ENCODE data around the gene PAH. TPM values are rescaled to one million over a fixed set of nuclear protein-coding genes. Genes with fewer than 3 reads are reported as not detected.

Gene PAH
- polyA plus RNA-seq, 1 of the 3 experiments (the other 2 are of a cell fraction), result not detected

GRCh38 chr12:102900389-102900788 lies 16.7 kb downstream of the PAH start:
- WGBS (ENCODE audit: low lambda C conversion rate), result 42% methylated on average over 2 of the region's 2 CpGs
- no peaks in the 10 kb centered on the region for H4K20me1 ChIP-seq (ENCODE audit: insufficient read depth)
- H3K9me2 ChIP-seq, result no peaks in the 10 kb centered on the region
- no peaks in the 10 kb centered on the region for H3F3A ChIP-seq (replicated peaks; ENCODE audit: insufficient read depth)
- H3K9me3 ChIP-seq, result no peaks in the 10 kb centered on the region
- H3K36me3 ChIP-seq (replicated peaks in 1 of 2; ENCODE audit: control insufficient read depth in 1 of 2, insufficient read depth in 2 of 2, low read length in 1 of 2), result no peaks in the 10 kb centered on the region
- H3K4me3 ChIP-seq (ENCODE audit: low read depth in 2 of 2, low read length in 1 of 2), result no peak overlapping the region
- ChIA-PET CTCF (no interaction called here), POLR2A (no interaction called here)
- TF ChIP-seq YY1 (IDR thresholded peaks at IDR 0.05; ENCODE audit: low read depth) (no peak), PBX3 (IDR thresholded peaks at IDR 0.05) (no peak), SIN3A (IDR thresholded peaks at IDR 0.05; ENCODE audit: borderline replicate concordance, low read depth, low read length) (no peak), RFX5 (IDR thresholded peaks at IDR 0.05; ENCODE audit: low read length) (no peak), NRF1 (IDR thresholded peaks at IDR 0.05; ENCODE audit: low read depth, low read length) (no peak)
- H3K4me1 ChIP-seq (ENCODE audit: control insufficient read depth in 1 of 2, insufficient read depth in 2 of 2, low read depth in 1 of 2, low read length in 1 of 2), result no peaks in the 10 kb centered on the region
- no peak overlapping the region for H3K9ac ChIP-seq
- DNase-seq, result no peak
- no peak overlapping the region for H3K4me2 ChIP-seq
- H3K79me2 ChIP-seq (ENCODE audit: insufficient read depth), result no peaks in the 10 kb centered on the region
- no peak overlapping the region for H2AFZ ChIP-seq (ENCODE audit: low read depth)
- no peak overlapping the region for H3K27ac ChIP-seq (ENCODE audit: low read depth in 2 of 2, low read length in 1 of 2)
- H3K27me3 ChIP-seq (ENCODE audit: insufficient read depth), result no peaks in the 10 kb centered on the region

- H4K20me1 ChIP-seq (ENCODE audit: insufficient read depth), result no peaks in the 10 kb centered on the region
- no peaks in the 10 kb centered on the region for H3K36me3 ChIP-seq (replicated peaks in 1 of 2; ENCODE audit: control insufficient read depth in 1 of 2, insufficient read depth in 2 of 2, low read length in 1 of 2)
- no peak overlapping the region for H3K4me3 ChIP-seq (ENCODE audit: low read depth in 2 of 2, low read length in 1 of 2)
- no peak overlapping the region for H3K9ac ChIP-seq
- DNase-seq, result no peak
- ChIA-PET POLR2A (no interaction called here), CTCF (no interaction called here)
- WGBS (ENCODE audit: low lambda C conversion rate), result 67% methylated on average over 1 of the region's 1 CpG
- H3K4me1 ChIP-seq (ENCODE audit: control insufficient read depth in 1 of 2, insufficient read depth in 2 of 2, low read depth in 1 of 2, low read length in 1 of 2), result no peaks in the 10 kb centered on the region; a peak in 1 of 4 replicates
- no peak overlapping the region for H3K27ac ChIP-seq (ENCODE audit: low read depth in 2 of 2, low read length in 1 of 2)
- no peak overlapping the region for H3K4me2 ChIP-seq
- no peak overlapping the region for H2AFZ ChIP-seq (ENCODE audit: low read depth)
- H3K9me3 ChIP-seq, result no peaks in the 10 kb centered on the region
- H3K9me2 ChIP-seq, result no peaks in the 10 kb centered on the region
- H3F3A ChIP-seq (replicated peaks; ENCODE audit: insufficient read depth), result no peaks in the 10 kb centered on the region
- no peaks in the 10 kb centered on the region for H3K79me2 ChIP-seq (ENCODE audit: insufficient read depth)
- no peak for TF ChIP-seq RAD21 (IDR thresholded peaks at IDR 0.05; ENCODE audit: low read length)
- TF ChIP-seq, protein P1, sequence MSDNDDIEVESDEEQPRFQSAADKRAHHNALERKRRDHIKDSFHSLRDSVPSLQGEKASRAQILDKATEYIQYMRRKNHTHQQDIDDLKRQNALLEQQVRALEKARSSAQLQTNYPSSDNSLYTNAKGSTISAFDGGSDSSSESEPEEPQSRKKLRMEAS (IDR thresholded peaks at IDR 0.05; ENCODE audit: low read depth), result no peak
- no peak for TF ChIP-seq SIN3A (IDR thresholded peaks at IDR 0.05; ENCODE audit: borderline replicate concordance, low read depth, low read length)
- TF ChIP-seq RFX5 (IDR thresholded peaks at IDR 0.05; ENCODE audit: low read length), result no peak
- TF ChIP-seq CHD2 (IDR thresholded peaks at IDR 0.05; ENCODE audit: low read length, partially characterized antibody), result no peak
- TF ChIP-seq IRF3 (IDR thresholded peaks at IDR 0.05; ENCODE audit: low read depth, low read length), result no peak
- no peak for TF ChIP-seq JUND (IDR thresholded peaks at IDR 0.05)
- no peak for TF ChIP-seq TAF1 (IDR thresholded peaks at IDR 0.05; ENCODE audit: borderline replicate concordance, low read depth, low read length)
- no peak for TF ChIP-seq NFIC (IDR thresholded peaks at IDR 0.05; ENCODE audit: borderline replicate concordance)
- no peak for TF ChIP-seq MXI1 (IDR thresholded peaks at IDR 0.05; ENCODE audit: low read depth, low read length)
- TF ChIP-seq USF2 (IDR thresholded peaks at IDR 0.05; ENCODE audit: borderline replicate concordance, low read depth, low read length), result no peak
- no peak for TF ChIP-seq TEAD4 (IDR thresholded peaks at IDR 0.05; ENCODE audit: borderline replicate concordance, insufficient read depth)
- TF ChIP-seq, protein P2, sequence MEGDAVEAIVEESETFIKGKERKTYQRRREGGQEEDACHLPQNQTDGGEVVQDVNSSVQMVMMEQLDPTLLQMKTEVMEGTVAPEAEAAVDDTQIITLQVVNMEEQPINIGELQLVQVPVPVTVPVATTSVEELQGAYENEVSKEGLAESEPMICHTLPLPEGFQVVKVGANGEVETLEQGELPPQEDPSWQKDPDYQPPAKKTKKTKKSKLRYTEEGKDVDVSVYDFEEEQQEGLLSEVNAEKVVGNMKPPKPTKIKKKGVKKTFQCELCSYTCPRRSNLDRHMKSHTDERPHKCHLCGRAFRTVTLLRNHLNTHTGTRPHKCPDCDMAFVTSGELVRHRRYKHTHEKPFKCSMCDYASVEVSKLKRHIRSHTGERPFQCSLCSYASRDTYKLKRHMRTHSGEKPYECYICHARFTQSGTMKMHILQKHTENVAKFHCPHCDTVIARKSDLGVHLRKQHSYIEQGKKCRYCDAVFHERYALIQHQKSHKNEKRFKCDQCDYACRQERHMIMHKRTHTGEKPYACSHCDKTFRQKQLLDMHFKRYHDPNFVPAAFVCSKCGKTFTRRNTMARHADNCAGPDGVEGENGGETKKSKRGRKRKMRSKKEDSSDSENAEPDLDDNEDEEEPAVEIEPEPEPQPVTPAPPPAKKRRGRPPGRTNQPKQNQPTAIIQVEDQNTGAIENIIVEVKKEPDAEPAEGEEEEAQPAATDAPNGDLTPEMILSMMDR (IDR thresholded peaks at IDR 0.05), result no peak
- no peak for TF ChIP-seq FOXM1 (IDR thresholded peaks at IDR 0.05; ENCODE audit: low read depth)
- no peak for TF ChIP-seq GABPA (IDR thresholded peaks at IDR 0.05; ENCODE audit: low read depth)
- no peak for TF ChIP-seq FOSL2 (IDR thresholded peaks at IDR 0.05; ENCODE audit: borderline replicate concordance, low read depth)
- TF ChIP-seq ELF1 (IDR thresholded peaks at IDR 0.05), result no peak
- TF ChIP-seq SMC3 (IDR thresholded peaks at IDR 0.05; ENCODE audit: low read depth, low read length), result no peak
- TF ChIP-seq RXRA (IDR thresholded peaks at IDR 0.05; ENCODE audit: borderline replicate concordance, low read depth), result no peak
- H3K27me3 ChIP-seq (ENCODE audit: insufficient read depth), result no peaks in the 10 kb centered on the region
Measured at GRCh38 chr12:102896067-102896466, 21.0 kb downstream of the PAH start.

Measured in SK-N-SH (cell line).